ENCODE measurements around the gene CDH4.

The CDH4 gene

DNA sequence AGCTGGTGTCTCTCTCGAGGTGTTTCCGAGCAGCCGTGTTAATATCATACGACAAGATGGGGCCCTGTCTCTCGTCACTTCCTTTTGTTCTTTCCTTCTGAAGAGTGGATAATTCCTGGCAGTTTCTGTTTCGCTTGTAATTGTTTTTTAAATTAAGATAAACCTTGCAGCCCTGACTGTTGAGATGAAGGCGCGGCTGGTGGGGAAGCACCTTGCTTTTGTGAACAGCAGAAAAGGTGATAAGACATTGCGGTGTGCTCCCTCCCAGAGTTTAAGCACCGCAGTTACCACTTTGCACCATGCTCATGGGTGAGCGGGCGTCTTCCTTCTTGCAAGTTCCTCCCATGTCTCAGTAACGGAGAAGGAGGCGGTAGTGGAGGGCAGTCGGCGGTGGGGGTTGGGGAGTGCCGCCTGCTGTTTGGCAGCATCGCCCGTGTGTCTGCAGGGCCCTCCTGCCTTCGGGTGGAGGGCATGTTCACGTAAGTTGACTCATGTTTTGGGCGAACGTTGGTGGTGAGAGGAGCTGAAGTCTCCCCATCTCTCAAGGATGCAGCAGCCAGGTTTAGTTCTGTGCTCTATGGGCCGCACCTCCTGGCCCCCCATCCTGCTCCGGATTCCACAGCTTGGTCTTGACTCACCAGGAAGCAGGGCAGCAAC lies 467.8 kb downstream of the CDH4 start:
- TF ChIP-seq, protein P1, sequence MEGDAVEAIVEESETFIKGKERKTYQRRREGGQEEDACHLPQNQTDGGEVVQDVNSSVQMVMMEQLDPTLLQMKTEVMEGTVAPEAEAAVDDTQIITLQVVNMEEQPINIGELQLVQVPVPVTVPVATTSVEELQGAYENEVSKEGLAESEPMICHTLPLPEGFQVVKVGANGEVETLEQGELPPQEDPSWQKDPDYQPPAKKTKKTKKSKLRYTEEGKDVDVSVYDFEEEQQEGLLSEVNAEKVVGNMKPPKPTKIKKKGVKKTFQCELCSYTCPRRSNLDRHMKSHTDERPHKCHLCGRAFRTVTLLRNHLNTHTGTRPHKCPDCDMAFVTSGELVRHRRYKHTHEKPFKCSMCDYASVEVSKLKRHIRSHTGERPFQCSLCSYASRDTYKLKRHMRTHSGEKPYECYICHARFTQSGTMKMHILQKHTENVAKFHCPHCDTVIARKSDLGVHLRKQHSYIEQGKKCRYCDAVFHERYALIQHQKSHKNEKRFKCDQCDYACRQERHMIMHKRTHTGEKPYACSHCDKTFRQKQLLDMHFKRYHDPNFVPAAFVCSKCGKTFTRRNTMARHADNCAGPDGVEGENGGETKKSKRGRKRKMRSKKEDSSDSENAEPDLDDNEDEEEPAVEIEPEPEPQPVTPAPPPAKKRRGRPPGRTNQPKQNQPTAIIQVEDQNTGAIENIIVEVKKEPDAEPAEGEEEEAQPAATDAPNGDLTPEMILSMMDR (IDR thresholded peaks at IDR 0.05; ENCODE audit: borderline replicate concordance, extremely low read depth, low read length, poor library complexity, severe bottlenecking) = no peak
- no peak for TF ChIP-seq EZH2 (IDR thresholded peaks at IDR 0.05; ENCODE audit: borderline replicate concordance, low read depth, low read length, severe bottlenecking)
- Histone ChIP-seq H2AFZ (ENCODE audit: low read depth, low read length) (no peak overlapping the region), H3K9me3 (ENCODE audit: insufficient read depth, low read length, severe bottlenecking) (no peaks in the 10 kb centered on the region), H4K20me1 (ENCODE audit: insufficient read depth, low read length) (no peaks in the 10 kb centered on the region; the same call in 1 of the 2 replicates), H3K79me2 (ENCODE audit: insufficient read depth, low read length) (no peaks in the 10 kb centered on the region), H3K9ac (ENCODE audit: low read depth, low read length) (no peak overlapping the region), H3K27me3 (ENCODE audit: insufficient read depth, low read length, poor library complexity) (no peaks in the 10 kb centered on the region), H3K4me1 (ENCODE audit: insufficient read depth, low read length) (no peaks in the 10 kb centered on the region), H3K36me3 (ENCODE audit: insufficient read depth, low read length) (no peaks in the 10 kb centered on the region), H3K4me2 (ENCODE audit: insufficient read depth, low read length) (no peak overlapping the region), H3K4me3 (ENCODE audit: low read depth in 1 of 2, low read length in 2 of 2) (no peak overlapping the region), H3K27ac (ENCODE audit: low read length) (no peak overlapping the region)
- DNase-seq (no peak), ATAC-seq (ENCODE audit: insufficient read depth, low read depth) (no peak)

DNA sequence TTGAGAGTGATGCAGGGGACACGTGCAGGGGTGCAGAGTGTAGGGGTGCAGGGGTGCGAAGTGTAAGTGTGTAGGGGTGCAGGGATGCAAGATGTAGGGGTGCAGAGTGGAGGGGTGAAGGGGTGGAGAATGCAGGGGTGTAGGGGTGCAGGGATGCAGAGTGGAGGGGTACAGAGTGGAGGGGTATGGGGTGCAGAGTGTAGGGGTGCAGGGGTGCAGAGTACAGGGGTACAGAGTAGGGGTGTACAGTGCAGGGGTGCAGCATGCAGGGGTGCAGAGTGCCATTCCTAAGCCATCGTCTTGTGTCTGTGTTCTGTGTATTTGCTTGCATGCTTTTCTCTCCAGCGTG lies 468.3 kb downstream of the CDH4 start:
- H3K9ac ChIP-seq (ENCODE audit: low read depth, low read length) = no peak overlapping the region
- H3K4me2 ChIP-seq (ENCODE audit: insufficient read depth, low read length) = no peak overlapping the region
- no peak overlapping the region for H2AFZ ChIP-seq (ENCODE audit: low read depth, low read length)
- H3K4me3 ChIP-seq (ENCODE audit: low read depth in 1 of 2, low read length in 2 of 2) = no peak overlapping the region
- no peaks in the 10 kb centered on the region for H3K9me3 ChIP-seq (ENCODE audit: insufficient read depth, low read length, severe bottlenecking)
- DNase-seq = no peak
- H3K27me3 ChIP-seq (ENCODE audit: insufficient read depth, low read length, poor library complexity) = no peaks in the 10 kb centered on the region
- no peaks in the 10 kb centered on the region for H3K4me1 ChIP-seq (ENCODE audit: insufficient read depth, low read length)
- ATAC-seq (ENCODE audit: insufficient read depth, low read depth) = no peak
- no peaks in the 10 kb centered on the region for H3K79me2 ChIP-seq (ENCODE audit: insufficient read depth, low read length)
- H3K27ac ChIP-seq (ENCODE audit: low read length) = no peak overlapping the region
- H3K36me3 ChIP-seq (ENCODE audit: insufficient read depth, low read length) = no peaks in the 10 kb centered on the region
- no peaks in the 10 kb centered on the region; the same call in 1 of the 2 replicates for H4K20me1 ChIP-seq (ENCODE audit: insufficient read depth, low read length)
- TF ChIP-seq, protein P1 (IDR thresholded peaks at IDR 0.05; ENCODE audit: borderline replicate concordance, extremely low read depth, low read length, poor library complexity, severe bottlenecking) = no peak
- no peak for TF ChIP-seq EZH2 (IDR thresholded peaks at IDR 0.05; ENCODE audit: borderline replicate concordance, low read depth, low read length, severe bottlenecking)

DNA sequence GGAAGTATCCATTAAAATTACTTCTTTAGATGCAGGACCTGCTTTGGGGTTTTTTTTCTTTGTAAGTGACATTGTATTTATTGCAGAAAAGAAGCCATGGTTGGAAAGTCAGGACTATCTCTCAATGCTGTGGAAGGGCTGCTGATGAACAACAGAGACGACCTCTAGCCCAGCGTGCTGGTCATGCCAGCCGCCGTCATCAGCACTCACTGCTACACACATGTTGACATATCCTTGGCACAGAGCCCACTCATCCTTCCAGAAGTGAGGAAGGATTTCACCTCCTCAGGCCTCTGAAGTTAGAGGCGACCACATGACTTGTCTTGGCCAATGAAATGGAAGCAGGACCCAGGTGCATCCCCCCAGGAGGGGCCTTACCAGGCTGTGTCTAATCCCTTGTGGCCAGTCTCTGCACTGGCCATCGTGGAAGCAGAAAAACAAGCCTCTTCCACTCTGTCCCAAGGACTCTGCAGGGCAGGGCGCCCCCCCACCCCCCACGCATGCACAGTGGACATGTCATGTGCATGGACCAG lies 470.2 kb downstream of the CDH4 start:
- TF ChIP-seq, protein P1 (IDR thresholded peaks at IDR 0.05; ENCODE audit: borderline replicate concordance, extremely low read depth, low read length, poor library complexity, severe bottlenecking) = no peak
- no peak for TF ChIP-seq EZH2 (IDR thresholded peaks at IDR 0.05; ENCODE audit: borderline replicate concordance, low read depth, low read length, severe bottlenecking)
- DNase-seq = no peak
- Histone ChIP-seq H2AFZ (ENCODE audit: low read depth, low read length) (no peak overlapping the region), H3K4me2 (ENCODE audit: insufficient read depth, low read length) (no peak overlapping the region), H3K27me3 (ENCODE audit: insufficient read depth, low read length, poor library complexity) (no peaks in the 10 kb centered on the region), H3K36me3 (ENCODE audit: insufficient read depth, low read length) (no peaks in the 10 kb centered on the region), H3K4me1 (ENCODE audit: insufficient read depth, low read length) (no peaks in the 10 kb centered on the region), H3K27ac (ENCODE audit: low read length) (no peak overlapping the region), H3K9me3 (ENCODE audit: insufficient read depth, low read length, severe bottlenecking) (peaks cover 3% of the 10 kb centered on the region), H3K79me2 (ENCODE audit: insufficient read depth, low read length) (no peaks in the 10 kb centered on the region), H4K20me1 (ENCODE audit: insufficient read depth, low read length) (no peaks in the 10 kb centered on the region; the same call in 1 of the 2 replicates), H3K9ac (ENCODE audit: low read depth, low read length) (no peak overlapping the region), H3K4me3 (ENCODE audit: low read depth in 1 of 2, low read length in 2 of 2) (no peak overlapping the region)
- ATAC-seq (ENCODE audit: insufficient read depth, low read depth) = no peak
